ELF-1 (cell line): ENCODE measurements around the gene TANC1.
"Not testable (repeated sequence)": the region's sequence is repeated elsewhere in the genome, so short reads cannot be mapped to it uniquely, and the experiment has no call there.

ENCODE experiments used
- DNase-seq: peaks from one replicate; pipeline ENCODE4 v3.0.0-alpha.2; 2016; ENCODE audit warnings: low read depth, low spot score

TANC1 gene

DNA sequence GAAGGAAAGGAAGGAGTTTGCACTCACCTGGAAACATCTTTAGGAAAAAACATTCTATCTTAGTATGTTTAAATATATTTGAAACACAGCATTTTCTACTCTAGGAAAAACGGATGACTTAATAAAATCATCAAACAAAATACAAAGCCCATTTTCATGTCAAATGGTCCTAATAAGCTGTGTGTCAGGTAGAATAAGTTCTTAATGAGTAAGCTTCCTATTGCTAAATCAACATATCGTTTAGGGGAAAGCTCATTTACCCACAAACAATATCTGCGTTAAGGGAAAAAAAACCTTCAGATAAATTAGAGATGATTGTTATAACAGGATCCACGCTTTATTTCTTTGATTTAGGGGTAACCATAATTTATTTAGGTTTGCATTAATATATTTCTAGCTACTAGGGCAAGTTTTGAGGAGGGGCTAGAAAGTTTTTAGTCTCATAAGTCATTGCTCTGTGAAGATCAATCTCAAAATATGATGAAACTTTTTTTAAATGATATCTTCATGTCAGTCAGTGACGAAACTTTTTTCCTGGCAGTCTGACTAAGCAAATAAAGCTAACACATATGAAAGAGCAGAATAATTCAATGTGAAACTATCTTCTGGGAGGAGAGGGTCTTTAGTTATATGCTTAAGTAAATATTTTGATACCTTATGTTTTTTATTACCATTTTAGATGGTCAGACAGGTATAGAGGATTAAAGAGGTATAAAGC, 170.9 kb downstream of the TANC1 start:
- DNase-seq, result no peak

DNA sequence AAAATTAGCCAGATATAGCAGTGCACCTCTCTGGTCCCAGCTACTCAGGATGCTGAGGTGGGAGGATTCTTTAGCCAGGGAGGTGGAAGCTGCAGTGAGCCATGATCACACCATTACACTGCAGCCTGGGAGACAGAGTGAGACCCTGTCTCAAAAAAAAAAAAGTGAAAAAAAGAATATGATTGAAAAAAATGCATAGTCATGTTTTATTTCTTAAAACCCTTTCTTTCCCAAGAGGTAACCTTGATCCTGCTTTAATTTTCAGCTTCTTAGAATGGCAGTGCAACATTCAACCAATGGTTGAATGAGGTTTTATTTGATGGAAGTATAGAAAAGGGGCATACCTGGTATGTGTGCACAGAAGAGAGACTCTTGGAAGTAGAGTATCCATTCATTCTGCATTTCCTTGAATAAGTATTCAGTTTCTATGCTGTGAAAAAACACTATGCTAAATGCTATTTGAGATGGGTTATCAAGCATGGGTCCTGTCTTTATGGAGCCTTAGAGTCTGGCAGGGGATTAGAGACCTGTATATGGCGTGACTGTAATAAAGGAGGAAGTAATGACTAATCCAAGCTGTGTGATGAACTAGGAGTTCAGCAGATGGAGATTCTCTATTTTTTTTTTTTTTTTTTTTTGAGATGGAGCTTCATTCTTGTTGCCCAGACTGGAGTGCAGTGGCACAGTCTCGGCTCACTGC, 171.8 kb downstream of the TANC1 start:
- no peak for DNase-seq

DNA sequence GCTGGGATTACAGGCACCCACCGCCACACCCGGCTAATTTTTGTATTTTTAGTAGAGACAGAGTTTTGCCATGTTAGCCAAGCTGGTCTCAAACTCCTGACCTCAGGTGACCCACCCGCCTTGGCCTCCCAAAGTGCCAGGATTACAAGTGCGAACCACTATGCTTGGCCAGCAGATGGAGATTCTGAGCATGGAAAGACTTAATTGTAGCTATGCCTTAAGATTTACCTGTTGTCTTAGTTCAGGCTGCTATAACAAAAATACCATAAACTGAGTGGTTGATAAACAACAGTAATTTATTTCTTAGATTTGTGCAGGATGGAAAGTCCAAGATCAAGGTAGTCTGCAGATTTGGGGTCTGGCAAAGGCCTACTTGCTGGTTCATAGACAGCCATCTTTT, 172.4 kb downstream of the TANC1 start:
- DNase-seq, result not testable (repeated sequence)

DNA sequence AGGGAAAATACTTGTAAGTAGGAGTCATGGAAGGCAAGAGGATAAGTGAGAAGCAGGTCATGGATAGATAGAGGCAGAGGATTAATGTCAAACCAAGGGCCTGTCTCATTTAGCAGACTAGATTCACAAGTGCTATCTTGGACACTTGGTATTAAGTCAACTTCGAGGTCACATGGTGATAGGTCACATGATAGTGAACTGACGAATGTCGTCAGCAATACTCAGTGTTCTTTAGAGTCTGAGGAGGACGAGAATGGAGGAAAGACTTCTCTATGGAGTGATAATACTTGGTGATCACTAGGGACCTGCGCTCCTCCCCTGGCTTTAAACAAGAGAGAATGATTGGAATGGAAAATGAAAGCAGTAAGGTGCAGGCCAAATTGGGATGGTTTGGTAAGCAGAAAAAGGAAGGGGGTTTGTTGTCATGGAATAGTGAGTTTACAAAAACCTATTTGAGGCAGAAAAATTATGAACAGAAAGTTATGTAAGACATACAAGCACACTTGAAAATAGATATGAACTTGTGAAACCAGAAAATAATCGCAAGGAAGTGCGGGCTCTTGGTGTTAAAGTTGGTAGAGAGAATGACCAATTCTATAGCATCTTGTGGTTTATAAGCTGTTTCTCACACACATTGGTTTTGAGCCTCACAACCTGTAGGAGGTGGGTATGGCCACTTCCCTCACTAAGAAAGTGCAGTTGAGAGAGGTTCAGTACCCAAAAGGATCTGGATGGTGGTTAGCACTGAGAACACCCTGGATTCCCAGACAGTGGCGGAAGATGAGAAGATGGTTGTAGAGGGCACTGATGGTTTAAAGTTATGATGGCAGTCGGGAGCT, 176.6 kb downstream of the TANC1 start:
- DNase-seq, result no peak

DNA sequence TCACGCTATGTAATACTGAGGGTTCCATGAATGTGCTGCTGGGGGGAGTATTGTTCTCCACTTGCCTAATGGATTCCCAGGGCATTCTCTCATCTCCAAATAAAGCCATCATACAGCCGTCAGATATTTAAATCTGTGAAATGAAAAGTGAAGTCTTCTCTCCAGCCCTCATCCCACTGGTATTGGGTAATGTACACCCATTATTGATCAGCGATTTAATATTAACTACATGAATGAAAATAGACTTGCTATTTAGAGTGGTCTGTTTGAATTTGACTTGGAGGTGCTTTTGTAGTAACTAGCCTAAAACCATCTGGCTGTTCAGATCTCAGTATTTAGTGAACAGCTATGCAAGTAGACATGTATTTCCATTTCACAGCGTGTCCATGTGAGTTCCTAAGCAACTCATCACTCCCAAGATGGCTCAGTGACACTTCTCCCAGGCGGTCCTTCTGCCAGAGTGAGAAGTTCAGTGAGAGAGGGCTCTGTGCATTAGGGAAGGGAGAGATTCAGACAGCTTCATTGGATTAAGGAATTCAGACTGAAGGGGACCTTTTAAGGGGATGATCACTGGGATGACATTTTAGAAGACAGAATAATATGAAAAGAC, 177.4 kb downstream of the TANC1 start:
- no peak for DNase-seq

DNA sequence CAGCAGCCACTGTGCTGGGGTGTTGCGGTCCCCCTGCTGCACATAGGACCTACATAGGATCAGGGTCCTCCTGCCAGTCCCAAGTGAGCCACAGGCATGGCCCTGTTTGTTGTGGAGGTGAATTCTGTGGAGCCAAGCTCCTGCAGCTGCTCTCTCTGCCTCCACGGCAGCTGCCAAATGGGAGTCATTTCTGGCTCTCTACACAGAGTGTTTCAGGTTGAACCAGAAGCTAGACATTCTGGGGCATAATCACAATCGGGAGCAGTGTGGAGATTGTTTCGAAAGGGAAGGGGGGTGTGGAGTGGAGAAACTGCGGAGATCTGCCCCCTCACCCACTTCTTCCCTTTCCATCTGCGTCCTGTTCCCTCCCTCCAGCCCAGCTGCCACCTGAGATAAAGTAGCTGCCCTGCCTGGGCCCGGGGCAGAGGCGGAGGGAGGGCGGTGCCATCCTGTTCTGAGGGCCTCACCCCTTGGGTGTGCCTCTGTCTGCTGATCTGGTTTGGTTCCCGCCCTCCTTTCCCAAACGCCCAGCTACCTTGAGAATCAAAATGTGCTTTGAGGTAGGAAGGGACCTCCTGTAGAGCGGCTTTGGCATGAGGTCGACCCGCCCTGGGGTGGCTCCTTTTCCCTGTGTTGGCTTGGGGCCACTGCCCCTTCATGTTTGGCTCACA, 178.7 kb downstream of the TANC1 start:
- no peak for DNase-seq

DNA sequence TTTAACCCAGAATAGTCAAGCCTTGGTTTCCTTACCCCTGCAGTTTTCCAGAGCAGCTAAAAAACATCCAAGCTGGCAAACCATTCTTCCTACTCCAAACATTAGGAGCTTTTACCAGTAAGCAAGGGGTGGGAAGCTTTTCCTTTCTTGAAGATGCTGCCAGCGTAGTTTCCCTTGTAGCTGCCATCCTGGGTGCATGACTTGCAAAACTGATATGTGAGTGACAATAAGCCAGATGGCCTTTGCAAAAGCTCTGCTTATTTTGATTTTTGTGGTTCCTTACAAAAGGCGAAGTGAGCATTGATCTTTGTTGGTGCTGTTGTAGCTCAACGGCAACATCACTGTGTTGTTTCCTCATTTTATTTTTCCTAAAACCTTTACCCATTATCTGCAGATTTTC, 179.2 kb downstream of the TANC1 start:
- DNase-seq, result no peak

DNA sequence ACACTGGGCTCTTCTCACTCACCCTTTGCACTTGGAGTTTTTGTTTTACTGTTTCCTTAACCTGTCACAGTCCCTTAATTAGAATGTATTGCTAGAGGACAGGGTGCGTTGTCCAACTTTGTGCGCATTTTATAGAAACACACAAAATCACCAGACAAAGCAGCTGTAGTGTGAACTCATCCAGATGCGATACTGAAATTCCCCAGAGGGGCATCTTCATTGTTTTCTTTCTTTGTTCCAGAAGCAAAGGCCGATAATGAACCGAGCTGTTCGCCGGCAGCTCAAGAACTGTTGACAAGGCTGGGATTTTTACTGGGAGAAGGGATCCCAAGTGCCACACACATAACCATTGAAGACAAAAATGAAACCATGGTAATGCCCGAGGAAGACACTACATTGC, 180.5 kb downstream of the TANC1 start:
- no peak for DNase-seq

DNA sequence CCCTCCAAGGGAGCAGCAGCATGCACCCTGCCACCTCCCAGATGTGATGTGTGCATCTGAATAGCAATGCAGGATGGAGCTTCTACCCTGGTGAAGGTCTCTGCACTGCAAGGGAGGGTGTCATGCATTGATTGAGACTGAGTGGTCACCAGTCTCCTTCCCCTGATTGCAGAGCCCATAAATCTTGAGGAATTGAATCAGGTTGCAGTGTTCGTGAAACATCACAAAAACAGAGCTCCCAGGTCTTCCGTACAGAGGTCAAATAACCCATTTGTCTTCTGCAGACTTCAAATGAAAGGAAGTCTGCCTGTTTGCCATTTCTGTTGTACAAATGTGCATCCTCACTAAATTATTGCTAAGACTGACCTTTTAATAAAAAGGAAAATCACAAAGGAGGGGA, 181.3 kb downstream of the TANC1 start:
- DNase-seq, result no peak

DNA sequence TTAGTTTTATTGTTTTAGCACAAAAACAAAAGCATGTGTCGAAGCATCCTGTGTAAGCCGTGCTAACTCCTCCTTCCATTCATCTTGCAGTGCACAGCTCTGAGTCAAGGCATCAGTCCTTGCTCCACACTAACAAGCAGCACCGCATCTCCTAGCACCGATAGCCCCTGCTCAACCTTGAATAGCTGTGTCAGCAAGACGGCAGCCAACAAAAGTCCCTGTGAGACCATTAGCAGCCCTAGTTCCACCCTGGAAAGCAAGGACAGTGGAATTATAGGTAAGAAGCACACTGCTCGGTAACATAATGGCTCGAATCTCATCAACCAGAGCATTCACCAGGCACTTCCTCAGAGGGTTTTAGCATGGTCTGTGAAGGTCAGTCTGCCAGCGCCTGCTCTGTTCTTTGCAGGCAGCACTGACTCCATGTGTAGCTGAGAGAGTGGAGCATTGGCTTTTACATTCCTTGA, 181.9 kb downstream of the TANC1 start:
- no peak for DNase-seq

DNA sequence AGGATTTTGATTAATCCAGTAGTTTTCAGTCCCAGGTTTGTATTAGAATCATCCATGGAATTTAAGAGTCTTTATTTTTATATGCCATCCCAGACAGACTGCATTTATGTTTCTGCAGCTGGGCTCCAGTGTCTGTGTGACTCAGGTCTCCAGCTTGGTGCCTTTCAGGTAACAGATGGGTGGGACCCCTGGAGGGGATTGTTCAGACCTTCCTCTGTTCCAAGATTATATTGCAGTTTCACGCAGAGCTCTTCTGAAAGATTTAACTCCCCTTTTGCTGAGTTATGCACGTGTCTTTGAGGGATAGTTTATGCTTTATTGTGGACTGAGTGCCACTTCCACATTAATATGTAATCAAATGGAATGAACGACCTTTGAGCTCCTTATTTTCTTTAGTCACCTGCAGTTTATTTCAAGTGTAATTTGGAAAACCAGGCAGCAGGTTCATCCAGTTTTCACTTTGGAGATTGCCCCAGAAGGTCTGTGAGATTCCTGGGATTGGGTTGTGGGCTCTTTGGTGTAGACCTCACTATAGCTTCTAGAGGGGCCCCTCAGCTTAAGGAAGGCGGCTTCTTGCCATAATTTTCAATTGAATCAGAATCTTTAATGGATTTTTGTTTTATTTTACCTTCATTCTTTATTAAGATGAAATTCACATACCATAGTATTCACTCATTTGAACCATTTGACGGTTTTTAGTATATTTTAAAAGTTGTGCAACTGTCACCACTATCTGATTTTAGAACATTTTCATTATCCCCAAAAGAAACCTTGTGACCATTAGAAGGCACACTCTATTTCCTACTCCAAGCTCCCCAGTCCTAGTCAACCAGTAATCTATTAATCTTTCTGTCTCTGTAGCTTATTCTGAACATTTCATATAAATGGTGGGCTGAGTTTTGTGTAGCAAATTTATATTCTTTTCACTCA, 183.0 kb downstream of the TANC1 start:
- no peak for DNase-seq

DNA sequence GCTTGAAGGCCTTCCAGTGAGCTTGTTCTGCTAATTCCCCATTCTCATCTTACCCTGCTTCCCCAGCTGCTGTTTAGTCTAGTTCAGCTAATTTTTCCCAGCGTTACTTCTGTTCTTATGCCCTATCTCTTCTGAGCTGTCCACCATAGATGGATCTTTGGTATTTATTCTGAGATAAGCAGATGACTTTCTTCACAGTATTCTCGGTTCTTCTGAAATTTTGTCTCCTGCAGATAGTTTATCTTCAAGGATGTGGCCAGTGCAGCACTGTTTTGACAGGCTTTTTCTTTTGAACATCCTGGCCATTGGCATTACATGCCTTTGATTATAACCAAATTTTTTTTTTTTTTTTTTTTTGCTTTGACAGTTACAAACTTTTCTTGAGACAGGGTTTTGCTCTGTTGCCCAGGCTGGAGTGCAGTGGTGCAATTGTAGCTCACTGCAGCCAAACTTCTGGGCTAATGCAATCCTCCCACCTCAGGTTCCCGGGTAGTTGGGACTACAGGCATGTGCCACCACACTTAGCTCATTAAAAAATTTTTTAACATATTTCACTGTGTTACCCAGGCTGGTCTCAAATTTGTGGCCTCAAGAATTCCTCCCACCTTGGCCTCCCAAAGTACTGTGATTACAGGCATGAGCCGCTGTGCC, 183.8 kb downstream of the TANC1 start:
- DNase-seq, result no peak

DNA sequence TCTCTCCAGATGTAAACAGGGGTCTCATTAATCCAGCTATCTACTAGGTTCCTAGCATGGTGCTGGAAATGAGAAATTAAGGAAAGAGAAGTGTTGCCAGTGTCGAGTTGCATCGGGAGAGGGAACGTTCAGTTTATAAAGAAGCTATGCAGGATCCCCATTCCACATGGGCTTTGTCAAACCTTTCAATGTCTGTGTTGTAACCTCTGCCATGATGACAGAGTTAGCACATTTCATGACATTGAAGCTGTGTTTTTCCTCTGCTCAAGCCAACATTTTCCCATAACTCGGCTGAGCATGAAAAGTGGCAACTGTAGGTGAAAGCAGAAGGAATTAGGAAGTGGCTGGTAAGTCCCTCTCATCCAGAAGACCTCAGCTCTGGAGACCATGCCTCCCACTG, 184.6 kb downstream of the TANC1 start:
- DNase-seq, result no peak

DNA sequence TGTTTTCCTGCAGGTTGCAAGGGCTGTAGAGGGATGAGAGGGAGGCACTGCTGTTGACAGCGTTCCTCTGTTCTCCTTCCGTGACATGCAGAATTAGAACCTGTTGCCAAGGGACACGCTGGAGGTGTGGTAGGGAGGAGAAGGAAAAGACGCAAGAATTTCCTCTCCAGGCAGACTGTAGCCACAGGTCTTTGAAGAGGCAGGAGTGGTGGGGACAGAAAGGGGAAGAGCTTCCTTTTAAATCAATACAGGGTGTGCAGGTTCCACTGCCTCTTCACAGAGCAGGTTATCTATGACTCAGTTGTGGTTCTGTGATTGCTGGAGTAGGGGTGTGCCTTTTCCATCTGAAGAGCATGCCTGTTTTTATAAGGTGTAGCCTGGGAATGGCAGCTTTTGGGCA, 185.0 kb downstream of the TANC1 start:
- no peak for DNase-seq

DNA sequence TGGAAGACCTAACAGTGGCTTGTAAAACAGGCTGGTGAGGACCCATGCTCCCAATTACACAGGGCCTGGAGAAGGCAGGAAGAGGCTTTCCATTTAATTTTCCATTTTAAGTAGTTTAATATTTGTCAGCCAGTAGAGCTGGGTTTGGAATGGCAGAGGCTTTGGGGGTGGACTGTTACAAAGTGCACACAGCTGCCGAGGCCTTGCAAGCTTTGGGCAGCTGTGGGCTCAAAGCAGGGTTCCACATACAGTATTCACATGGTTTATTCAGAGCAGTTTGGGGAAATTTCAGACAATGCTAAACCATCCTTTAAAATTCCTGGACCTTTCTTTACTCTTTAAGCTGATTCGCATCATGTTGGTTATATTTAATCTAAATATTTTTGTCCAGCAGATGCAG, 185.5 kb downstream of the TANC1 start:
- no peak for DNase-seq

DNA sequence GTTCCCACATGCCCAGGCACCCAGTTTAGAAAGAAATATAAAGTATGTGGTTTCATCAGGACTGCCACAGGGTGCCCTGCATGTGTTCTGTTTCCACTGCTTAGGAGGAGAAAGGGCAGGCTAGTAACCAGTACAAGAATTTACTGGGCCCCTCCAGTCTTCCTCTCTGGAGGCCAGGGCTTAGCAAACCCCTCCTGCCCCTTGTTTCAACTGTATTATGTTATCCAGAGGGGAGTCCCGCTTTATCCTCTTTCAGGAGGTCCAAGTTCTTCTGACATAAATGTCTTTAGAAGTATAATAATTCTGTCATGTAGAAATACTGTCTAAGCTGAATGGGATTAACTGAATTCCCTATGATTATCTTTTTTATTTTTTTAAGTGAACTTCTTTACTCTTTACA, 185.9 kb downstream of the TANC1 start:
- no peak for DNase-seq

DNA sequence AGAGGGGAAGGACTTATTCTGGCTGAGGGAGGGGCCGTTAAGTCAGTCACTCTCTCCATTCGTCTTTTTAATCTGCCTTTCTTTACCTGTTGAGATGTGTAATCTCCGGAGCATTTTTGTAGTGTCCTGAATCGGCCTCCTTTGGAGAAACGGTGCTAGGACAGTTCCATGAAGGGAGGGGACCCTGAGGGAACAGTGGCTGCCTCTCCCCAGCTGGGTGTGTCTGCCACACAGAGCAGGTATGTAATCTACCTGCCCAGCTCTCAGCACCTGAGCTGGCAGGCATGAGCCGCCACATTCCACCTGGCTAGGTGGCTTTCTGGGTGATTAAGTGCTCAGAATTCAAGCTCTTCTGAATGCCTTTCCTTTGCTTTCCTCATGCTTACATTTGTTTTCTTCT, 186.9 kb downstream of the TANC1 start:
- peak; percentile 41 for DNase-seq

DNA sequence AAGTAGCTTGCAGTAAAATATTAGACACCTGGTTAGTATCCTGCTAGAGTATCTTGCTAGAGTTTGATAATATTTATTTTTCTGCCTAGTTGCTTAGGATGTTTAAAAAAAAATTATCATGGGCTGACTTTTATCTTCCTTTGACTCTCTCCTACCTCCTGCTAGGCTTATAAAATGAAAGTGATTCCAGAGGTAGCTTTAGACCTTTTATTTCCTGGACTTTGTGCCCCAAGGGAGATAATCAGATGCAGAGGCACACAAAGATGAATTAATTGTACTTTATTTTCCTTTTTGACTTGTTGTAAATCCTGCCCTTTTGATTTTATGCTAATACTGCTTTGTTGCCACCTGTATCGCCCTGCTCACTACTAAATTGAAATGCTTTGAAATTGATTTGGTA, 187.4 kb downstream of the TANC1 start:
- DNase-seq, result no peak

DNA sequence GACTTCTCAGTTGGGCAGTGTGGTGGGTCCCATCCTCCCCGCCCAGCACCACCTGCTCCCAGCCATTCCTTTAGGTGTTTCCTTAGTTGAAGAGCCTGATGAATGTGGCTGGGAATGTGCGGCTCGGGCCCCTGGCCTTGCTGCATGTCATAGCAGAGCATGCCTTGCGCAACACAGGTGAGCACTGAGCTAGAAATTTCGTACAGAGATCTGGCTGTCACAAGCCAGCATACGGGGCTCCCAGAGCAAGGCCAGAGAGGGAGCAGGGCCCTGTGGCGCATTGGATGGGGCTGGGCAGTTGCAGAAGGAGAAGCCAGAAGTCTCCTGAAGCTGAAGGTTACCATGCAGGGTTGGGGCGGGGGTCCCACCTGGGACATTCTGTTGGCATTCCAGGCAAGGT, 188.4 kb downstream of the TANC1 start:
- peak; percentile 19 for DNase-seq
